ENCODE data around the gene NKAIN2. TPM values are rescaled to one million over a fixed set of nuclear protein-coding genes. Genes with fewer than 3 reads are reported as not detected.
"Not testable (repeated sequence)": the region's sequence is repeated elsewhere in the genome, so short reads cannot be mapped to it uniquely, and the experiment has no call there.

The NKAIN2 gene
- polyA plus RNA-seq, 3 donors: 20.2 to 32.0 (median 22.2) TPM

DNA sequence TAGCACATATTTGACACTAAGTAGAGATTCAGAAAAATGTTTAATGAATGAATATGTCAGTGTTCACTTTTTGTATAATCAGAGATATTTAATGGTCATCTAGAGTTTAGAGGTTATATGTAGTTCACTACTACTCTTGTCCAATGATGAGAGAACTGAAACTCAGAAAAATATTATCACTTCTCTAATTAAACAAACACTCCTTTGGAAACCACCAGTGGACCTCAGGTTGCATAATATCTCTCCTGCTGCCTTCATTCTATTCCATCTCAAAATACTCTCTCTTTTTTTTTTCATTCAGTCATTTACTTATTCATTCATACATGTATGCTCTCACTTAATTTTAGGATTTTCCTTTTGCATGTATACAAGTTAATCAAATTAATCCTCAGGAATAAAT is 735.4 kb downstream of the NKAIN2 start:
- DNase-seq (ENCODE audit: low read depth in 3 of 3, low spot score in 2 of 3): no peak

DNA sequence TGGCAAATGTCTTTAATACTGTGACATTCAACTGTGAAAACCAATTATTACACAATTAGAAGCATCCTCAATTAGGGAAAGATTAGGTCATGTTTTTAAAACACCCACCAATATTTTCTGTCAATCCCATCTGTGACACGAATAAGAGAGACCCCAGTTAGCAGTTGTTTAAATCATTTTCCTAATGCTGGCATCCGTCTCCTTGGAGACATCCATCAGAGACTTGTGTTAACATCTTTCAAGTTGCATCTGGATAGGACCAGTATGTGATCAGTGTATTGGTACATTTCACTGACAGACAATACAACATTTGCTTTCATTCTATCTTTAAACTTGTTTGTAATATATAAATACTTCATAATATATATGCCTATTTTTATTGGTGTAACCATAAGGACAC is 737.9 kb downstream of the NKAIN2 start:
- no peak for DNase-seq (ENCODE audit: low read depth in 3 of 3, low spot score in 2 of 3)

DNA sequence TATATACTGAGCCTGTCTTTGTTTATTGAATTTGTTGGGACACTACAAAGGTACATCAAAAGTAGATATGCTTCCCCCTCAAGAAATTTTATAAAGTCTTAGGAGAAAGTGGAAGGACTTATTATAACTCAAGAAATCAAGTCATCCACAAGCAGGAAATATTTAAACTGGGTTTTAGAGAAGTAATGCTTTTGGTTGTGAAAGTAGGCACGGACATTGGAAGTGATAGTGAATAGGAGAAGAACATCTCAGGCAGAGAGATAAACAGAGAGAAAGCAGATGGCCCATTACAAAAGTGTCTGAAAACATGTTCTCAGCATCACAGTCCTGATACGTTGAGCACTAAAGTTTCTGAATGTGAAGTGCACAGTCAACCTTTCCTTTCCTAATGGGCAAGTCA is 742.9 kb downstream of the NKAIN2 start:
- DNase-seq (ENCODE audit: low read depth in 3 of 3, low spot score in 2 of 3): no peak

DNA sequence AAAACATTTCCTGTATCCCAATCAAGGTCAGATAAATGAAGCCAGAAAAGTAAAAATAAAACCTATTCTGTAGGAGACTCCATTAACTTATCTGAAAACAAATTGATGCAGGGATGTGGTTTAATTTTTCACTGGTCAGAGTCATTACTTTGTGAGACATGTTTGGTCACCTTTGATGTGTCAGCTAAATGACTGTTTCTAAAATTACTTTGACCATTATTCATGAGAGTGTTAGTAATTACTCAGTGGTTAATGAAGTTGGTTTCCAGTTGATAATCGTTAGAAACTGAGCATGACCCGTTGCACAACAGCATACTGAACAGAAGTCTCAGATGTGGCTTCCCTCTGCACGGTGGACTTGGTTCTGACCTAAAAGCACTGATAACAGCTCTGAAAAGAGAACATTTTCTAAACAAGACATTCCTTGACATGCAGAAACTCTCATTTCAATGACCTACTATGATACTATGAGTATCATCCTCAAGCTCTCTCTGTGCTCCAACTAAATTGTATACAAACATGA is 748.1 kb downstream of the NKAIN2 start:
- DNase-seq (ENCODE audit: low read depth in 3 of 3, low spot score in 2 of 3): no peak

DNA sequence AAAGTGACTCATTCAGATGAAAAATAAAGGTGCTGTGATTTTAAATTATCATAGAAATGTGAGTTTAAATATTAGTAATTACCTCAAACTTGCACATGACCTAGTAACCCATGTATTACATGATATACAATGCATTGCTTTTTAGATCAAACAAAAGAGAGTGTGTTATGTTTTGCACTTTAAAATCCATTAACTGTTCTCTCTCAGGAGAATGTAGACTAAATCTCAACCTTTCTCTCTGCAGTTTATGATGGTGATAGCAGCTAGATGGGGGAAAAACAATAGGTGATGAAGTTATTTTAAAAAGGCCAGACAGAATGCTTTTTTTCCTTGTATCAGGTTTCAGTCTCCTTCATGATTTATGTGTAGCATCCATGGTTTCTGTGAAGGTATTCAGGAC is 754.2 kb downstream of the NKAIN2 start:
- DNase-seq (ENCODE audit: low read depth in 3 of 3, low spot score in 2 of 3): no peak

DNA sequence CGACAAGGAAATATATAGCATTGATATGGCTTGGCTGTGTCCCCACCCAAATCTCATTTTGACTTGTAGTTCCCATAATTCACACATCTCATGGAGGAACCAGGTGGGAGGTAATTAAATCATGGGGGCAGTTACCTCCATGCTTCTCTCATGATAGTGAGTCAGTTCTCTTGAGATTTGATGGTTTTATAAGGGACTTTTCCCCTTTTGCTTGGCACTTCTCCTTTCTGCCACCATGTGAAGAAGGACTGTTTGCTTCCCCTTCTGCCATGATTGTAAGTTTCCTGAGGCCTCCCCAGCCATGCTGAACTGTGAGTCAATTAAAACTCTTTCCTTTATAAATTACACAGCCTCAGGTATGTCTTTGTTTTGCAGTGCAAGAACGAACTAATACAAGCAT is 756.4 kb downstream of the NKAIN2 start:
- not testable (repeated sequence) for DNase-seq (ENCODE audit: low read depth in 3 of 3, low spot score in 2 of 3)

DNA sequence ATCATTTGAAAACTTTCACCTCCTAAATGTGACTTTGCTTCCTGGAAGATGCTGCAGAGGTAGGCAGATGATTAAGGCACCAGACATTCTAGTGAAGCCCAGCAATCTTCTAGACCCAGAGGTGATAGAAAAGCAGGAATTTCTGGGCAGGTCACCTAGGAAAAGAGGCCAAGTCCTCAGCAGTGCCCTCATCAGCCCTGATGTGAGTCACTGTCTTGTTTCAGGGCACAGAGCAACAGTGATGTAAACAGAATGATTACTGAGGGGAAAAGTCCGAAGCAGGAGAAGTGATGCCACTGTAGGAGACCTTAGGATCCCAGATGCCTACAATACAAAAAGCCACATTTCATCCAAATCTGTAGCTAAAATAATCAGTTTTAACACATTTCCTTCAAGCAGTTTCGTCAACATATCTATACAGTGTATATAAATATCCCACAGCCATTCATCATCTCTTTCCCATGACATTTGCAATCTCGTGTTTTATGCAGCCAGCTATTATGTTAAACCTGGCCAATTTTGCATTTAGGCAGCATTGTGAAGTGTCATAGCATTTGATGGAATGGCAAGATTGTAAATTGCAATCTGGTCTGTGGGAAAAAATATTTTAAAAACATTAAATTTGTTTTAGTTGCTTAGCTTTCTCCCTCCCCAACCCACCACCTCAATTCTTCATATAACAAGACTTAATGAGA is 757.4 kb downstream of the NKAIN2 start:
- DNase-seq (ENCODE audit: low read depth in 3 of 3, low spot score in 2 of 3): no peak

DNA sequence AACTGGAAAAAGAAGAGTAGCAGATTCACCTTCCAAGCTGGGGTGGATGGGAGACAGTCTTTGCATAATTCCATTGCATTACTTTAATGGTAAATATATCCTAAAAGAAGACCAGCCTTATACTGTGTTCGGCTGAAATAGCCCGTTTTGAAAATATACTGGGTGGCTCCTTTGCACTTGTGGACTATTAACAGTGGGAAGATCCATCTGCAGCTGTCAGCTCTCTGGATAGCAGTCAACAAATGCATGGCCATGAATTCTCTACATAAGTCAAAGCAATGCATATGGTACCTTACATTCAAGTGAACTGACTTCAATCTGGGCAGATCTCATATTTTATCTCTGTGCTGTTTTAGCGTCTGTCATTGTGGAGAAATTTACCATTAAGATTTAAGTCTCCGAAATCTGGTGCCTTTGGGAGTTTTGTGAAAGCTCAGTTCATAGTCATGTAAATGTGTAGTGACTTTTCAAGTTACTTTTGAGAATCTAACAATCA is 758.0 kb downstream of the NKAIN2 start:
- DNase-seq (ENCODE audit: low read depth in 3 of 3, low spot score in 2 of 3): no peak

DNA sequence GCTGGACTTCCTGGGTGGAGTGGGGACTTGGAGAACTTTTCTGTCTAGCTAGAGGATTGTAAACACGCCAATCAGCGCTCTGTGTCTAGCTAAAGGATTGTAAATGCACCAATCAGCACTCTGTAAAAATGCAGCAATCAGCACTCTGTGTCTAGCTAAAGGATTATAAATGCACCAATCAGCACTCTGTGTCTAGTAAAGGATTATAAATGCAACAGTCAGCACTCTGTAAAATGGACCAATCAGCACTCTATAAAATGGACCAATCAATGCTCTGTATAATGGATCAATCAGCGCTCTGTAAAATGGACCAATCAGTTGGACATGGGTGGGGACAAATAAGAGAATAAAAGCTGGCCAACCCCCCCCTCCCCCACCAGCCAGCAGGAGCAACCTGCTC is 760.5 kb downstream of the NKAIN2 start:
- not testable (repeated sequence) for DNase-seq (ENCODE audit: low read depth in 3 of 3, low spot score in 2 of 3)

DNA sequence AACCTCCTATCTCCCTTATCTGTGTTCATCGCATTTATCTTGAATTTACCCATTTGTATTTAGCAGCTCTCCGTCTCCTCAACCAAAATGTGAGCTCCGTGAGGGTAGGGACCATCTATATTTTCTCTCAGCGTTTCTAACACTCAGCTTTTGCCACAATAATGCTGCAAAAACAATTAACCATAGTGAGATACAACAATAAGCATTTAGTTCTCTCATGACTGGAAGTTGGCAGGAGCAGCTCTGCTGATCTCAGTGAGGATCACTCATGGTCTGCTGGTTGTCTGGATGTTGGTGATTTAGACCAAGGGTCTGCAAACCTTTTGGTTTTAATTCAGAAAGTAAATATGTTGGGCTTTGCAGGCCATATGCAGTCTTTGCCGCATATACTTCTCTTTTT is 763.7 kb downstream of the NKAIN2 start:
- no peak for DNase-seq (ENCODE audit: low read depth in 3 of 3, low spot score in 2 of 3)

DNA sequence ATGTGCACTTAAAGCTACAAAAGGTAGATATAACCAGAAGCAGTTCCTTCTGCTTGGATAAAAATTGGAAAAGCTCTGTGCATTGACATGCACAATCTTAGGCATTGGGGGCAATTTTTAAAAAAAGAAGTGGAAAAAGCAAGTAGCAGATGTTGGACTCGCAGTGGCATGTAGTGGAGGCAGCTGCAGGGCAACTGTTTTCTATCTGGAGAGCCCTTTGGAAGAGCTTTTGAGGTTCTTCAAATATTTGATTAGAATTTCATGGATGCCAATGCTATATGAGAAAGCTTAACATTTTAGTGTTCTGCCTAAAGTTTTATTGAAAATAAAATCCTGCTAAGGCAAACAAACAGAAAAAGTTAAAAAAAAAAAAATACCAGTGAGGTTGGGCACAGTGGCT is 770.3 kb downstream of the NKAIN2 start:
- no peak for DNase-seq (ENCODE audit: low read depth in 3 of 3, low spot score in 2 of 3)

DNA sequence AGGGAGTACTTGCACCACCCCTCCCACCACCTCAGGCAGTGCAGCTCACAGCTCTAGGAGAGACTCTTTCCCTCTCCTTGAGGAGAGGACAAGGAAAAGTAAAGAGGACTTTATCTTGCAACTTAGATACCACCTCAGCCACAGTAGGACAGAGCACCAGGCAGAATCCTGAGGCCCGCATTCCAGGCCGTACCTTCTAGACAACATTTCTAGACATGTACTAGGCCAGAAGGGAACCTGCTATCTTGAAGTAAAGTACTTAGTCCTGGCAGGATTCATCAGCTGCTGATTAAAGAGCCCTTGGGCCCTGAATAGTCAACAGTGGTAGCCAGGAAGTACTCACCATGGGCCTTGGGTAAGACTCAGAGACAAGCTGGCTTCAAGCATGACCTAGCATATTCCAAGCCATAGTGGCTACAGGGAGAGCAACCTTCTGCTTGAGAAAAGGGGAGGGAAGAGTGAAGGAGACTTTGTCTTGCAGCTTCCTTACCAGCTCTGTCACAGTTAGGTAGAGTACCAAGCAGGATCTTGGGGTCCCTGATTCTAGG is 774.1 kb downstream of the NKAIN2 start:
- DNase-seq (ENCODE audit: low read depth in 3 of 3, low spot score in 2 of 3): no peak

DNA sequence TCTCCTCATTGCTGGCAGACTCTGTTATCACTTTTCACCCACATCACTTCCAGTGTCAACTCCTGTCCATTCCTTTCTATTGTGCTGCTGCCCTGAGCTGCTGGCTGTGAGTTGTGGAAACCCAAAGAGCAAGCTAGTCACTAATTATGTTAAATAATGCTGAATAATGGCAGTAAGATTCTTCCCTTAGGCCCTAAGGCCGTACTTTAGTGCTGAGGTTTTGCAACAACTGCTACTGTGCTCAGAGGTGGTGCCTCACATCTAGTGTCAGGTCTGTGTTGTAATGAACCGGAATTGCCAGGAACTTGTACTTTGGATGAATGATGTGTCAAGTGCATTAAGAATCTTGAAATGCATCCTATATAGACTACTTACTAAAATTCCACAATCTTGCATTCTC is 786.3 kb downstream of the NKAIN2 start:
- DNase-seq (ENCODE audit: low read depth in 3 of 3, low spot score in 2 of 3): no peak

DNA sequence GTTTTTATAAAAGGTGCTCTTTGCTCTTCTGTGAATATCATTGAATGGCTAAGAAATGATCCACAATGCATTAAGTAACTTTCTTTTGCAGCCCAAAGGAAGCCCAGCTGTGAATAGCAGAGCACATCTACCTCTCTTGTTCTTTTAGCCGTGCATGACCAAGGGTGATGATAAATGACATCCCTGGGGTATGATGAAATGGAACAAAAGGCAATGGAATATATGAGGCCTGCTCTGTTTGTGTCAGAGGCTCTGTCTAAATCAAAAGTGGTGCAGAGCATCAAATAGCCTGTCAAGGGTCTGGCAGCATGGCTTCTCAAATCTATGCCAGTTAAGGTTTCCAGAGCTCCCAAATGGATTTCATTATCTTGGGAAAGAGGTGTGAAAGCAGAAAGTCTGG is 796.0 kb downstream of the NKAIN2 start:
- no peak for DNase-seq (ENCODE audit: low read depth in 3 of 3, low spot score in 2 of 3)

DNA sequence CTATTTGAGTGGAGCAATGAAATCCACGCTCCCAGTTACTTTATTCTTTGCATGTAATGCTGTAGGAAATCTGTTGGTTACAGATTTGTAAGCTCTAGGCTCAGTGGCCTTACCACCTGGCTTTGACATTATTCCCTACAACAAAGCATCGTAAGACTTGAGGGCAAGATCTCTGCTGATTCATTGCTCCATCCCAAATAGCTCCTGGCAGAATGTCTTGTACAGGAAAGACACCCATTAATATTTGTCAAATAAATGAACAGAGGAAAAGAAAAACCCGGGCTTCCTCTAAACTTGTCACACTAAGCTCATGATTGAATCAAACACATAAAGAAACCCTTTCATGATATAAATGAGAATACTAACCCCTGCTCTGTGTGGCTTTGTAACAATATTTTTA is 801.1 kb downstream of the NKAIN2 start:
- DNase-seq (ENCODE audit: low read depth in 3 of 3, low spot score in 2 of 3): no peak

DNA sequence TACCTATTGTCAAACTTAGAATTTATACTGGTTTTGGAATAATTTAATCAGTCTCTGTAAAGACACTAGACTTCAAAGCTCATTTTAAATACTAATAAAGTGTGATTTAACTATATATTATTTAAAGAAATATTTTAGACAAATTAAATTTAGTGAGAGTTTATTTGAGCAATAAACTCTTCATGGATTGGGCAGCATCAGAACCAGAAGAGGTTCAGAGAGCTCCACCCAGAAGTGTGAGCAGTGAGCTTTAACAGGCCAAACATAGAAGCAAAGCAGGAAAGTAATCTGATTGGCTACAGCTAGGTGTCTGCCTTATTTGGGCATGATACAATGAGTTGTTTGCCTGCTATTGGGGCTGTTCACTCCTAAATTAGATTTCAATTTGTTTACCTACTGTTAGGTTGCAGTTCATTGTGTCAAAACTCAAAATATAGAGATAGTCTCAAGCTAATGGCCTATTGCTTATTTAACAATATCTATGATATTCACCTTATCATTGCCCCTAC is 803.5 kb downstream of the NKAIN2 start:
- no peak for DNase-seq (ENCODE audit: low read depth in 3 of 3, low spot score in 2 of 3)

DNA sequence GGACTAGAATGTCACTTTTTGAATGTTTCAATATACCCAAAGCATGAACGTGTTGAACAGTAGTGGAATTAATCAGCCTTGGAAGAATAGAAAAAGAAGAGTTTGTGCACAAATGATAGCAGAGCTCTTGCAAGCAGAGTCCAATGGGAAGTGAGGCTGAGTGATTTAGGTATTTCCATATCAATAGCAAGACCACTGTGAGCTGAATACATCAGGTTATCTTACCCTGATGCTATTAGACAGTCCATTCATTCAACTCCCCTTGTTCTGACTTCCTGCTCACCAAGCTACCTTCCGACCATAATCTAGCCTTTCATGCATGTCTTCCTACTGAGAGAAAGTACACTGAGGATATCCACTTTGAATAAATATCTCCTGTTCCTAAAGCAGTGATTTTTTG is 809.4 kb downstream of the NKAIN2 start:
- DNase-seq (ENCODE audit: low read depth in 3 of 3, low spot score in 2 of 3): no peak

DNA sequence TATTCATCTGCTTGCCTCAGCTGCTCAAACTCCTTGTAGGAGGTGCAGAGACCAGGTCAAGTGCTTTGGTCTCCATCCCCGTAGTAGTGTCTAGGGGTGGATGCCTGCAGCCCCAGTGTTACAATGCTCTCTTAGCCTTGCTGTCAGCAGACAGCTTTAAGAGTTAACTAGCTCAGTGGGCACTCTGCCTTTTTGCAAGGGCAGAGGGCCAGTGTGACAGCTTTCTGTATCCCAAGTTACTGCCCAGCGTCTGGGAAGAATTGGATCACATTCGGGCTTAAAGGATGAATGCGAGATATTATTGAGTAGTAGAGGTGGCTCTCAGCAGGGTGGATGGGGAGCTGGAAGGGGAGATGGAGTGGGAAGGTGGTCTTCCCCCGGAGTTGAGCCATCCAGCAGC is 818.7 kb downstream of the NKAIN2 start:
- DNase-seq (ENCODE audit: low read depth in 3 of 3, low spot score in 2 of 3): no peak

DNA sequence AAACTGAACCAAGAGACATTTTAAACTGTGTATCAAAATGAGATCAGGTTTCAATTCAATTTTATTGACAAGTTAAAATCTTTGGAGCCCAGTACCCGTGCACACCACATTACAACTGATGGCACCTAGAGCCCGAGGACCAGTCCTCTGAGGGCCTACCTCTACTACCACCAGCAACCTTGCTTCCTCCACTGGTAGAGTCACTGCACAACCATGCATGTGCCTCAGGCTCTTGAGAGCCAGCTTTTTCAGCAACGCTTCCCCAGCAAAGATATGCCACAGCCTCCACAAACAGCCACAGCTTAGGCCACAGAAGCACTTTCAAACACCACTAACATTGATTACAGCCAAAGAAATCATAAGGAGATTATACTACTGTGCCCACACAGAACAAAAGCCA is 830.0 kb downstream of the NKAIN2 start:
- DNase-seq (ENCODE audit: low read depth in 3 of 3, low spot score in 2 of 3): no peak

DNA sequence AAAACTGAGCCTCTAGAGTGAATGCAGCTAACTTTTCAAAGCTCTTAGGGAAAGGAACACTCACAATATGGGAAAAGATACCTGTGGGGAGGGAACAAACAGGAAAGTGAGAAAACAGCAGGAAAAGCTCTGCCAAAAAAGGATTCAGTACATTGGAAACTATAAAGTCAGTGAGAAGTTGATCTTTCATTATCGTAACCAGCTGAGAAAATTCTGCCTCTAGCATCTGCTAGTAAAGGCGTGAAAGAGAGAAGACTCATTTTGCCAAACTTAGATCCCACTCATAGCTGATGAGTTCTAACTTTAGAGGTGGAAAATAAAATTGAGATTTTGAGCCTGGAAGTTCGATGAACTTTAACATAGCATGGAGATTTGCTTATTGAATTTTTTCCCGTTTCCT is 836.8 kb downstream of the NKAIN2 start:
- DNase-seq (ENCODE audit: low read depth in 3 of 3, low spot score in 2 of 3): no peak

DNA sequence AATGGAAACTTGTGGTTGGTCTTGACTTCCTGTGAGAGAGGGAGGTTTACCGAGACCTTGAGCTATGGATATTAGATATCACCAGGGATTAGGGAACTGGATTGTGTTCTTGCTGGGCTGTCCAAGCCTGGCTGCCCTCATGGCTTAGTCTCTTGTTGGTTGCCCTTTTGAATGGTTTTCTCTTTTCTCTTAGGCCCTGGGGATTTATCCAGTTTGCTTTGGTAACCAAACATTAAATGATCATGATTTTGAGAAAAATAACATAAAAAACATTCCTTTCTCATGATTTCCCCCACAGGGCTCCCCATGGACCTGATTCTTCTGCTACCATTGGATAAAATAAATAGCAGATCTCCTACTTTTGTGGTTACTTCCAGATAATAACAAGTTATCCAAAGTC is 852.2 kb downstream of the NKAIN2 start:
- DNase-seq (ENCODE audit: low read depth in 3 of 3, low spot score in 2 of 3): no peak

DNA sequence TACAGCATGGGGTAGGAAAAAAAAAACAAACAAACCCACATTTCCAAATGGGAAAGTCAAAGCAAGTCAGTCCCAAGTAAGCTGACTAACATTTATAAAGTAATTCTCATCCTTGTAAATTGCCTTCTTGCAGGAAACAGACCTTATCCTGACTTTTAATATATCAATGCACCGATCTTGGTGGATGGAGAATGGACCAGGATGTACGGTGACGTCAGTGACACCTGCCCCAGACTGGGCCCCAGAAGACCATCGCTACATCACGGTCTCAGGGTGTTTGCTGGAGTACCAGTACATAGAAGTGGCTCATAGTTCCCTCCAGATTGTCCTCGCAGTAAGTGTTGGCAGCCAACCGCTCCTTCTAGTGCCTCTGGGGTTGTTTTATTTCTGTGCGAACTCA is 854.4 kb downstream of the NKAIN2 start:
- no peak for DNase-seq (ENCODE audit: low read depth in 3 of 3, low spot score in 2 of 3)

Data from right renal cortex interstitium (tissue), 3 donors.